HUES48 (cell line): ENCODE measurements around the gene TRIM3.
"Not testable (repeated sequence)": the region's sequence is repeated elsewhere in the genome, so short reads cannot be mapped to it uniquely, and the experiment has no call there.

Experiments
- H3K27ac ChIP-seq: one replicate; pipeline ENCODE4 v1.7.0; 2013; ENCODE audit warnings: low read depth, low read length, inconsistent platforms
- H3K27me3 ChIP-seq: 2 replicates; pipeline ENCODE4 v1.6.1; 2013; ENCODE audit warnings: mild to moderate bottlenecking, low read length; ENCODE audit not compliant: control insufficient read depth, insufficient read depth
- H3K36me3 ChIP-seq: 2 replicates; pipeline ENCODE4 v1.6.1; 2013; ENCODE audit warnings: low read length; ENCODE audit not compliant: control insufficient read depth, insufficient read depth
- H3K4me1 ChIP-seq: 2 replicates; pipeline ENCODE4 v1.6.1; 2013; ENCODE audit warnings: mild to moderate bottlenecking, low read length; ENCODE audit not compliant: control insufficient read depth, insufficient read depth
- H3K4me3 ChIP-seq: 2 replicates; pipeline ENCODE4 v1.5.1; 2013; ENCODE audit warnings: mild to moderate bottlenecking, low read depth, low read length
- H3K9ac ChIP-seq: 2 replicates; pipeline ENCODE4 v1.6.1; 2013; ENCODE audit warnings: mild to moderate bottlenecking, low read depth, low read length, moderate library complexity
- H3K9me3 ChIP-seq: 2 replicates; pipeline ENCODE4 v1.6.1; 2013; ENCODE audit warnings: low read length; ENCODE audit not compliant: control insufficient read depth, insufficient read depth

TRIM3 gene

DNA sequence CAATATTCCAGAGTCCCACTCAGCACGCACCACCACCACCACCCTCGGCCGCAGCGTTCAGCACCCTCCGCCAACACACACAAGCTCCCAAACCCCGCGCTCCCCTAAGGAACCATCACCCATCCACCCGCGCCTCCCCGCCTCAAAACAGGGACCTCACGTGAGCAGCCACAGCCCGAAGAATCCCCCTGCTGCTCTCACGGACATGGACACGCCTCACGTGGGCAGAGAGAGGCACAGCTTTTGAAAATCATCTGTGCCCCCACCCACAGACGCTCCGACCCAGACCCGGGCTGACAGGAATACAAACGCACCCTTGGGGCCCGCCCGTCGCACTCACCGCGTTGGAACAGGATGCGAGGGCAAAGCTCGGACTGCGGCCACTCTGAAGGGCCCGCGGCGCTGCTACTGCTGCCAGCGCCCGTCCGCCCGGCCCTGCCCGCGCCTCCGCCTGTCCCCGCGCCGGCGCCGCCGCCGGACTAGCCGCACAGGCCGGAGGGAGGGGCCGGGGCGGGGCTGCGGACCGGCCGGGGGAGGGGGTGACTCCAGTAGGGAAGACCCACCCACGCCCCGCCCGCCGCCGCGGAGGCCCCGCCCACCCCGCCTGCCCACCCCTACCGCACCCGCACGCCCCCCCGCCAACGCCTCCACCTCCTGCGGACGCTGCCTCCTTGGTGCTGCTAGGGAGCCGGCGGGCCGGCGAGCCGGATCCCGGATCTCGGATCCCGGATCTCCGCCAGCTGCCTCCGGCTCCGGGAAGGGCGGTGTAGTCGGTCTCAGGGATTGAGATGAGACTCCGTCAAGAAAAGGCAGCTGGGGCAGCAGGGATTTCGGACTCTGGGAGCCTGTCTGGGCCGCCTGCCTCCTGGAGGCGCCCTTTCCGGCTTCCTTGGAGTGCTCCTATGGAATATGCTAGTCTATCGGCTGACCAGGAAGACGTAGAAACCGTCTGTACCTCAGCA lies at the start of gene TRIM3:
TSS of gene TRIM3 (minus strand) at position 491 of the 962 bp plus-strand sequence. CDS start 8,246 bp downstream, outside the sequence.
- peak within 1 kb of the TSS; percentile 86 for H3K27ac ChIP-seq
- H3K9me3 ChIP-seq = no peaks in the 10 kb centered on the region
- H3K27me3 ChIP-seq = peaks cover 2% of the 10 kb centered on the region; the same call in 1 of the 2 replicates
- H3K4me1 ChIP-seq = peaks cover 25% of the 10 kb centered on the region
- peaks cover 22% of the 10 kb centered on the region for H3K36me3 ChIP-seq
- H3K4me3 ChIP-seq = peak within 1 kb of the TSS; percentile 92
- peak within 1 kb of the TSS; percentile 73 for H3K9ac ChIP-seq

- no peak overlapping the region for H3K4me3 ChIP-seq
- H3K27ac ChIP-seq = no peak overlapping the region
- no peaks in the 10 kb centered on the region for H3K4me1 ChIP-seq
- H3K9me3 ChIP-seq = no peaks in the 10 kb centered on the region
- no peaks in the 10 kb centered on the region for H3K27me3 ChIP-seq
- H3K9ac ChIP-seq = no peak overlapping the region
- peaks cover 10% of the 10 kb centered on the region; the same call in 1 of the 2 replicates for H3K36me3 ChIP-seq
These were observed 49.5 kb upstream of the TRIM3 start for GRCh38 chr11:6523253-6523652.

- H3K4me1 ChIP-seq, H3K9me3 ChIP-seq, H3K27ac ChIP-seq, H3K27me3 ChIP-seq, H3K36me3 ChIP-seq, H3K9ac ChIP-seq, H3K4me3 ChIP-seq: not testable (repeated sequence)
These were observed 48.2 kb upstream of the TRIM3 start for GRCh38 chr11:6521946-6522345.

GRCh38 chr11:6520265-6520664 lies 46.5 kb upstream of the TRIM3 start:
- H3K36me3 ChIP-seq = peaks cover 10% of the 10 kb centered on the region; the same call in 1 of the 2 replicates
- H3K27ac ChIP-seq = no peak overlapping the region
- H3K27me3 ChIP-seq = no peaks in the 10 kb centered on the region
- H3K9ac ChIP-seq = no peak overlapping the region
- no peak overlapping the region for H3K4me3 ChIP-seq
- no peaks in the 10 kb centered on the region for H3K9me3 ChIP-seq
- H3K4me1 ChIP-seq = no peaks in the 10 kb centered on the region

DNA sequence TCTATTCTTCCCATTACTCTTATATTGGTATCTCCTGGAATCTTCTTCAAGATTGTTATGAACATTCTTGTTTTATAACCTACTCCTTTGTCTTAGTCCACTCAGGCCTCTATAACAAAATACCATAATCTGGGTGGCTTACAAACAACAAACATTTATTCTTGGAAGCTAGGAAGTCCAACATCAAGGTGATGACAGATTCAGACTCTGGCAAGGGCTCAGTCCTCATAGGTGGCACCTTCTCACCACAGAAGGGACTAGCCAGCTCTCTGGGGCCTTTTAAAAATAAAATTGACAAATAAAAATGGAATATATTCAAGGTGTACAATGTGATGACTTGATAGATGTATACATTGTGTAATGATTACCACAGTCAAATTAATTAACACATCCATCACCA lies 43.1 kb upstream of the TRIM3 start:
- H3K9me3 ChIP-seq = no peaks in the 10 kb centered on the region
- no peak overlapping the region for H3K27ac ChIP-seq
- peaks cover 20% of the 10 kb centered on the region for H3K36me3 ChIP-seq
- H3K4me1 ChIP-seq = no peaks in the 10 kb centered on the region
- no peaks in the 10 kb centered on the region for H3K27me3 ChIP-seq
- no peak overlapping the region for H3K9ac ChIP-seq
- no peak overlapping the region for H3K4me3 ChIP-seq

DNA sequence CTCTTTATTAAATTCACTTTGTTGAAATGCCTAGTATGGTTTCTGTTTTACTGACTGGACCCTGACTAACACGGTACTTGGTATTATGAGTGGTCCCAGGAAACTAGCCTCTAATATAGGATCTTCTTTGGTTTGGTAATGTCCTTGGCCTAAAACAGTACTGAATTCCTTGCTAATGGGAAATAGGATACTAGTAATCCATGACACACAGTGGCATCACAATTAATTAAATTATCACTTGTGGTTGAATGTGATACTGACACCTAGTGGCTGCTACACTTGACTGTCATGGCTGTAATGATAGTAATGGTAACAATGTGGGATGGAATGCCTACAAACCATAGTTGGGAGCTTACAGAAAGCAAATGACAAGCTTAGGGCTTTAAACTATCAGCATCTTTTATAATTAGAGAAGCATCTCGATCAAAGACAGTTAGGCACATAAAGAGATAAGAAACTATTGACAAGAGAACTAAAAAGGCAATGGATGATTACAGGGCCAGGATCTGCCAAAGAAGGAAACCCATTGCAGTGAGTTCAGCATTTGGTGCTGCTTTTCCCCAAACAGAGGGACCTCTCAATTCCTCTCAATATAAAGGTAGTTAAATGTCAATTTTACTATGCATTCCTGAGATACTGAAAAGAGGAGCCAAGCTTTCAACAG lies 32.0 kb upstream of the TRIM3 start:
- Histone ChIP-seq H3K4me1 (no peaks in the 10 kb centered on the region), H3K27ac (no peak overlapping the region), H3K36me3 (peaks cover 14% of the 10 kb centered on the region), H3K9ac (no peak overlapping the region), H3K4me3 (no peak overlapping the region), H3K9me3 (no peaks in the 10 kb centered on the region), H3K27me3 (no peaks in the 10 kb centered on the region)

DNA sequence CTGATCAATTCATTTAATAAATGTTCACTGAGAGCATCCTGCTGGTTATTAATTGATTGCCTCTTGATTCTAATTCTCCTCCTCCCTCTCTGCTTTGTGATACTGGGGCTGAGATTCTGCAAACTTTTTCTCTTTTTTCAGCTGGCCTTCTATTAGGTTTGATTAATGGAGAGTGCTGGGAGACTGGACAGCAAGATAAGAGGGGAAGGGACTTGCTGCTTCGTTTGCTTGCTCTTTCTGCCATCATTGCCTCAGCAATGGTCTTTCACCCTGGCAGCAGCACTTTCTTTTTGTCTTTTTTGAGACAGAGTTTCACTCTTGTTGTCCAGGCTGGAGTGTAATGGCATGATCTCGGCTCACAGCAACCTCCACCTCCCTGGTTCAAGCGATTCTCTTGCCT lies 30.4 kb upstream of the TRIM3 start:
- Histone ChIP-seq H3K9me3 (no peaks in the 10 kb centered on the region), H3K36me3 (peaks cover 12% of the 10 kb centered on the region), H3K27ac (no peak overlapping the region), H3K4me3 (no peak overlapping the region), H3K27me3 (no peaks in the 10 kb centered on the region), H3K9ac (no peak overlapping the region), H3K4me1 (no peaks in the 10 kb centered on the region)

DNA sequence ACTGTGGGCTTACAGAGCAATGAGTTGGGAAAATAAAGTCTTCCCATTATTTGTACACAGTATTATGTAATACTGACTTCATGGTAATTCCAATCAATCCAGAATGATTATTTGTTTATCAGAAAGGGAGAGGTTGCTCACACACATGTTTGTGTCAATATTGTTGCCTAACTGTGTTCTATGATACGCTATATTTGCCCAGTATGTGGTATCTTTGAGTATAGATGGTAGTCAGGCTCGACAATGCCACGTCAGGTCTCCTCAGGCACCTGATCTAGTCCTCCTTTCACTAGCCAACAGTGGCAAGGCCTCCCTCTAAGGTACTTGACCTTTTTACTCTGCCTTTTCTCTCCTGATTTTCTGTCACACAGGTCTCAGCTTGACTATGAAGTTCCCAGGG lies 28.6 kb upstream of the TRIM3 start:
- Histone ChIP-seq H3K27ac (no peak overlapping the region), H3K9me3 (no peaks in the 10 kb centered on the region), H3K36me3 (peaks cover 19% of the 10 kb centered on the region), H3K27me3 (no peaks in the 10 kb centered on the region), H3K9ac (no peak overlapping the region), H3K4me1 (0 out of 2 replicates have a peak, but pooled peaks cover 2% of the 10 kb centered on the region), H3K4me3 (no peak overlapping the region)

DNA sequence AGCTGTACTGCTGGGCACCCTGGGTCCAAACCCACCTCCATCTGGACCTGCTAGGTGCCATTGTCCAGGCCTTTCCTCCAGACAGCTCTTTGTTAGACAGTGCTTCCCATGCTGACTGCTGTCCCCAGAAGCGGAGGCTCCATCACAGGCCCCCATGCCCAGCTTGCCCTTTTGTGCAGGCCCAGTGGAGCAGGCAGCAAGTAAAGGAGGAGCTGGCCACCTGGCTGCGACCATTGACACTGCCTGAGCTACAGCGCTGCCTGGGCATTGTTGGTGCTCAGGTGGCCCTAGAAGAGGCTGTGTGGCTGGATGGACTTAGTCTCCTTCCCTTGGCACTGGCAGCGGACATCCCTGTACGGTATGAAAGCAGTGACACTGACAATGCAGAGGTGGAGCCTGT lies 24.8 kb upstream of the TRIM3 start:
- H3K36me3 ChIP-seq = peaks cover 24% of the 10 kb centered on the region

GRCh38 chr11:6498121-6498520 lies 24.4 kb upstream of the TRIM3 start:
- Histone ChIP-seq H3K36me3 (peaks cover 21% of the 10 kb centered on the region), H3K4me3 (no peak overlapping the region)

More for the DNA sequence above, 24.8 kb upstream of the TRIM3 start:
- Histone ChIP-seq H3K9ac (no peak overlapping the region), H3K9me3 (no peaks in the 10 kb centered on the region), H3K27ac (no peak overlapping the region), H3K4me1 (0 out of 2 replicates have a peak, but pooled peaks cover 4% of the 10 kb centered on the region), H3K4me3 (no peak overlapping the region), H3K27me3 (no peaks in the 10 kb centered on the region)

More at GRCh38 chr11:6498121-6498520, 24.4 kb upstream of the TRIM3 start:
- no peaks in the 10 kb centered on the region for H3K27me3 ChIP-seq
- no peaks in the 10 kb centered on the region for H3K9me3 ChIP-seq
- no peak overlapping the region for H3K27ac ChIP-seq
- H3K9ac ChIP-seq = no peak overlapping the region
- 0 out of 2 replicates have a peak, but pooled peaks cover 4% of the 10 kb centered on the region for H3K4me1 ChIP-seq
